GM12891 (cell line): Measurements from ENCODE around the gene PGP.

Experiments used
- POLR2A ChIP-seq: IDR thresholded peaks from 2 replicates; pipeline ENCODE4 v1.6.1; 2011; ENCODE audit warnings: low read depth, low read length, control low read depth
- POLR2AphosphoS5 ChIP-seq: IDR thresholded peaks from 2 replicates; pipeline ENCODE4 v1.6.1; 2011; ENCODE audit warnings: low read depth, low read length, control low read depth
- SPI1 ChIP-seq: IDR thresholded peaks from 2 replicates; pipeline ENCODE4 v1.6.1; 2011; ENCODE audit warnings: low read depth, low read length, control low read depth
- TAF1 ChIP-seq: IDR thresholded peaks from 2 replicates; pipeline ENCODE4 v1.6.1; 2011; ENCODE audit warnings: low read depth, low read length, control low read depth

DNA sequence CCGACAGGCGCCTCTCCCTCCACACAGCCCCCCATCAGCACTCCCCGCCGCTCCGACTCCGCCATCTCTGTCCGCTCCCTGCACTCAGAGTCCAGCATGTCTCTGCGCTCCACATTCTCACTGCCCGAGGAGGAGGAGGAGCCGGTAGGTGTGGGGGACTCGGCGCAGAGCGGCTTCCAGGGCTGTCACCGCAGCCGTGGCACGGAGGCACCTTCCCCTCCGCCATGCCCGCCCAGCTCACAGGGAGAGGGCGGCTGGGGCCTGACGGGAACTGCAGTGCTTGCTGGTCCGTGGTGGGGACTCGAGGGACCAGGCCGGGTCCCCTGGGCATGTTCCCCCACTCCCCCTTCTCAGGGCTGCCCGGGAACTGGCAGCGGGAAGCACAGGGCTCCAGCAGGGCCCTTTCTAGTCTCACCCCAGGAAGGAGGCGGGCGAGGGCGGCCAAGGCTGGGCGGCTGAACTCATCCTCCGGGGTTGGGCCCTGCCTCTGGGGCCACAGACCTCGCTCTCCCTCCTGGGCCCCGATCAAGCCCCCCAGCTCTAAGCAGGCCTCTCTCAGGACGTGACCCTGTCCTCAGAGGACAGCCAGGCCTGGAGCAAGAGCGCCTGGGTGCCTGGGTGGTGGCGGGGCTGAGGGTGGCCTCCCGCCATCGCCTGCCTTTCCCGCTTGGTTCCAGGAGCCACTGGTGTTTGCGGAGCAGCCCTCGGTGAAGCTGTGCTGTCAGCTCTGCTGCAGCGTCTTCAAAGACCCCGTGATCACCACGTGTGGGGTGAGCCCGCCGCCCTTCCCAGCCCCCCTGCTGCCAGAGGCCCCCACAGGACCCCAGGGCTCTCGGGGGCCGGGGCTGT is 43.8 kb downstream of the PGP start:
- TF ChIP-seq POLR2A (no peak), POLR2AphosphoS5 (no peak), TAF1 (no peak), SPI1 (no peak)
